ENCODE results near the gene XXYLT1. TPM values are rescaled to one million over a fixed set of nuclear protein-coding genes. Genes with fewer than 3 reads are reported as not detected.
"Not testable (repeated sequence)": the region's sequence is repeated elsewhere in the genome, so short reads cannot be mapped to it uniquely, and the experiment has no call there.

The XXYLT1 gene
- total and polyA plus RNA-seq, 2 donors: 12.4 to 18.5 TPM

- WGBS: 83% methylated on average over 12 of the region's 12 CpGs
- H3K4me1 ChIP-seq (ENCODE audit: insufficient read depth): no peaks in the 10 kb centered on the region
- no peak overlapping the region for H3K4me3 ChIP-seq (ENCODE audit: low read depth, low read length)
- DNase-seq (ENCODE audit: extremely low spot score): no peak
- no peak overlapping the region for H3K27ac ChIP-seq (ENCODE audit: low read depth)
- H3K36me3 ChIP-seq (ENCODE audit: insufficient read depth): no peaks in the 10 kb centered on the region
Observed at GRCh38 chr3:195238081-195238571, 32.8 kb downstream of the XXYLT1 start.

- no peak for DNase-seq (ENCODE audit: extremely low spot score)
- 98% methylated on average over 10 of the region's 10 CpGs for WGBS
- Histone ChIP-seq H3K36me3 (ENCODE audit: insufficient read depth) (no peaks in the 10 kb centered on the region), H3K4me1 (ENCODE audit: insufficient read depth) (no peaks in the 10 kb centered on the region), H3K4me3 (ENCODE audit: low read depth, low read length) (no peak overlapping the region), H3K27ac (ENCODE audit: low read depth) (no peak overlapping the region)
Observed at GRCh38 chr3:195236801-195237570, 34.0 kb downstream of the XXYLT1 start.

- no peak overlapping the region for H3K27ac ChIP-seq (ENCODE audit: low read depth)
- no peaks in the 10 kb centered on the region for H3K36me3 ChIP-seq (ENCODE audit: insufficient read depth)
- 94% methylated on average over 5 of the region's 5 CpGs for WGBS
- no peak overlapping the region for H3K4me3 ChIP-seq (ENCODE audit: low read depth, low read length)
- no peaks in the 10 kb centered on the region for H3K4me1 ChIP-seq (ENCODE audit: insufficient read depth)
- DNase-seq (ENCODE audit: extremely low spot score): no peak
Observed at GRCh38 chr3:195236076-195236798, 34.7 kb downstream of the XXYLT1 start.

DNA sequence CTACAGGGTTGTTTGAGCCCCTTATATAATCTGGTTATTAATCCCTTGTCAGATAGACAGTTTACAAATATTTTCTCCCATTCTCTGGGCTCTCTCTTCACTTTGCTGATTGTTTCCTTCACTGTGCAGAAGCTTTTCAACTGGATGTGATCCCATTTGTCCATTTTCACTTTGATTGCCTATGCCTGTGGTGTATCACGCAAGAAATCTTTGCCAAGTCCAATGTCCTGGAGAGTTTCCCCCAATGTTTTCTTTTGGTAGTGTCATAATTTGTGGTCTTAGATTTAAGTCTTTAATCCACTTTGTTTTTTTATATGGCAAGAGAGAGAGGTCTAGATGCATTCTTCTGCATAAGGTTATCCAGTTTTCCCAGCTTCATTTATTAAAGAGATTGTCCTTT is 40.7 kb downstream of the XXYLT1 start:
- DNase-seq (ENCODE audit: extremely low spot score): no peak
- WGBS: 96% methylated on average over 1 of the region's 1 CpG
- Histone ChIP-seq H3K27ac (ENCODE audit: low read depth) (no peak overlapping the region), H3K4me3 (ENCODE audit: low read depth, low read length) (no peak overlapping the region), H3K36me3 (ENCODE audit: insufficient read depth) (no peaks in the 10 kb centered on the region), H3K4me1 (ENCODE audit: insufficient read depth) (no peaks in the 10 kb centered on the region)

DNA sequence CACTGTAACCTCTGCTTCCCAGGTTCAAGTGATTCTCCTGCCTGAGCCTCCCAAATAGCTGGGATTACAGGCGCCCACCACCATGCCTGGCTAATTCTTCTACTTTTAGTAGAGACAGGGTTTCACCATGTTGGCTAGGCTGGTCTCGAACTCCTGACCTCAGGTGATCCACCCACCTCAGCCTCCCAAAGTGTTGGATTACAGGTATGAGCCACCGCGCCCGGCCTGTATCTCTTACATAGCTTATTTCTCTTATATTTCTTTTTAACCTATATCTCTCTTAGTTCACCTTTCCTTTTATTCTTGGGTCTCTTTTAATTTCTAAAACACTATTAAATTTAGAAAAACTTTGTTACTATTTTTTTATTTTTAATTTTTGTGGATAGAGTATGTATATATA is 42.1 kb downstream of the XXYLT1 start:
- not testable (repeated sequence) for H3K27ac ChIP-seq (ENCODE audit: low read depth); DNase-seq (ENCODE audit: extremely low spot score); H3K36me3 ChIP-seq (ENCODE audit: insufficient read depth); H3K4me1 ChIP-seq (ENCODE audit: insufficient read depth); H3K4me3 ChIP-seq (ENCODE audit: low read depth, low read length)
- 95% methylated on average over 5 of the region's 5 CpGs for WGBS

GRCh38 chr3:195227871-195228270 is 43.1 kb downstream of the XXYLT1 start:
- Histone ChIP-seq H3K36me3 (ENCODE audit: insufficient read depth) (no peaks in the 10 kb centered on the region), H3K4me1 (ENCODE audit: insufficient read depth) (no peaks in the 10 kb centered on the region), H3K4me3 (ENCODE audit: low read depth, low read length) (no peak overlapping the region), H3K27ac (ENCODE audit: low read depth) (no peak overlapping the region)
- WGBS: 96% methylated on average over 6 of the region's 6 CpGs
- no peak for DNase-seq (ENCODE audit: extremely low spot score)

- Histone ChIP-seq H3K4me1 (ENCODE audit: insufficient read depth) (no peaks in the 10 kb centered on the region), H3K27ac (ENCODE audit: low read depth) (no peak overlapping the region), H3K36me3 (ENCODE audit: insufficient read depth) (no peaks in the 10 kb centered on the region), H3K4me3 (ENCODE audit: low read depth, low read length) (no peak overlapping the region)
- no peak for DNase-seq (ENCODE audit: extremely low spot score)
- 70% methylated on average over 9 of the region's 9 CpGs for WGBS
Observed at GRCh38 chr3:195226900-195227447, 44.0 kb downstream of the XXYLT1 start.

GRCh38 chr3:195226445-195226844 is 44.5 kb downstream of the XXYLT1 start:
- Histone ChIP-seq H3K27ac (ENCODE audit: low read depth) (no peak overlapping the region), H3K4me1 (ENCODE audit: insufficient read depth) (no peaks in the 10 kb centered on the region), H3K4me3 (ENCODE audit: low read depth, low read length) (no peak overlapping the region), H3K36me3 (ENCODE audit: insufficient read depth) (no peaks in the 10 kb centered on the region)
- 94% methylated on average over 7 of the region's 7 CpGs for whole genome bisulfite sequencing
- DNase-seq (ENCODE audit: extremely low spot score): no peak

DNA sequence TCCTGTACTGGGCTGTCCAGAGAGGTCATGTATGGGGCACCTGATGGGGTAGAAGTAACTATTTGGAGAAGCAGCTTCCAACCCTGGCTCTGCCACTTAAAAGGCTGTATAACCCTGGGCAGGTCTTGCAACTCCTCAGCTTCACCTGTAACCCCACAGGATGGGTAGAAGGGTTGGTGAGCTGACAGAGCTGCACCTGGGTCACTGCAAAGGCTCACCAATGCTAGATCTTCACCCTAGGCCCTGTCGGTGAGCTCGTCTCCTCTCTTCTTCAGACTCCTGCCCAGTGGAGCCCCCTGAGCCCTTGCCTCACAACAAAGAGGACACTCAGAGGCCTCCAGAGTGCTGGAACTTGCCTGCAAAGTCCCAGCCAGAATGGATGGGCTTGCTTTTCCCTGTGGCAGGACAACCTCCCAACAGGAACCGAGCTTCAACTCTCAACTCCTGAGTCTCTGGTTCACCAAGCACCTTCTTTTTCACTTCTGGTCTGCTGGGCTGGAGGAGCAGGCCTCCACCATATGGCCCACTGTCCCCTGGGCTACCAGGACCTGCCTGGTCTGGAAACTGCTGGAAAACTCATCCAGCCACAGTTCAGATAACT is 45.9 kb downstream of the XXYLT1 start:
- no peak for DNase-seq (ENCODE audit: extremely low spot score)
- Histone ChIP-seq H3K4me1 (ENCODE audit: insufficient read depth) (no peaks in the 10 kb centered on the region), H3K27ac (ENCODE audit: low read depth) (no peak overlapping the region), H3K4me3 (ENCODE audit: low read depth, low read length) (no peak overlapping the region), H3K36me3 (ENCODE audit: insufficient read depth) (no peaks in the 10 kb centered on the region)
- WGBS: 96% methylated on average over 3 of the region's 3 CpGs

DNA sequence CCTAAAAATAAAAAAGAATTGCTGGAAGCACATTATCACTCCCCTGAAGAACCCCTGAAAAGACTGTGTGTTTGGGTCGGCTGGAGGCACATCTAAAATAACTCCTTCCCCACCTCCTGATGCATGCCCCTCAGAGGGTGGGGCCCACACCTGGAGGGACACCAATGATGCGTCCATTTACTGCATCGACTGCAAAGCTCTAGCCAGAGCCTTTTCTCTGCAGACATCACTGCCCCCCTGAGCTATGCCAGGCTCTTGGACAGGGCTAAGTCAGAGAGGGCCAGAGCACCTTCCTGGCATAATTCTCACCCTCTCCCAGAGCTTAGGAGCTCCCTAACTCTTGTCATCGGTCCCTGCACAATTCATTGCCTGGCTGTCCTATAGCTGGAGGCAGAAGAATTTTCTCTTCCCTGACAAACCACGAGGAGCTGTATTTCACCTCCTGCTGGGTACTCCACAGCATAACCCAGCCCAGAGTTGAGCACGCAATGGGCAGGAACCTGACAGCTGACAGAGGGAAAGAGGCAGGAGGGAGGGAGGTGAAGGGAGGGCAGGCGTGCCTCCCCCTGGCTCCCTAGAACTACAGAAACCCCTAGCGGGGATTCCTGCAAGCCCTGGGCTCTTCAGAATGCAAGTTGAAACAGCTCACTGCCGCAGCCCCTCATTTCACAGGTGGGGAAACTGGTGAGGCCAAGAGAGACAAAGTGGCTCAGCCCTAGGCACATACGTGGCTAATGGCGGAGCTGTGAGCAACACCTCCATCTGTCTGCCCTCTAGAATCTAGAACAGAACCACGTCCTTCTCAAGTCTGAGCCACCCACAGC is 46.6 kb downstream of the XXYLT1 start:
- WGBS: 90% methylated on average over 12 of the region's 12 CpGs
- DNase-seq (ENCODE audit: extremely low spot score): no peak
- Histone ChIP-seq H3K4me1 (ENCODE audit: insufficient read depth) (no peaks in the 10 kb centered on the region), H3K4me3 (ENCODE audit: low read depth, low read length) (no peak overlapping the region), H3K27ac (ENCODE audit: low read depth) (no peak overlapping the region), H3K36me3 (ENCODE audit: insufficient read depth) (no peaks in the 10 kb centered on the region)

DNA sequence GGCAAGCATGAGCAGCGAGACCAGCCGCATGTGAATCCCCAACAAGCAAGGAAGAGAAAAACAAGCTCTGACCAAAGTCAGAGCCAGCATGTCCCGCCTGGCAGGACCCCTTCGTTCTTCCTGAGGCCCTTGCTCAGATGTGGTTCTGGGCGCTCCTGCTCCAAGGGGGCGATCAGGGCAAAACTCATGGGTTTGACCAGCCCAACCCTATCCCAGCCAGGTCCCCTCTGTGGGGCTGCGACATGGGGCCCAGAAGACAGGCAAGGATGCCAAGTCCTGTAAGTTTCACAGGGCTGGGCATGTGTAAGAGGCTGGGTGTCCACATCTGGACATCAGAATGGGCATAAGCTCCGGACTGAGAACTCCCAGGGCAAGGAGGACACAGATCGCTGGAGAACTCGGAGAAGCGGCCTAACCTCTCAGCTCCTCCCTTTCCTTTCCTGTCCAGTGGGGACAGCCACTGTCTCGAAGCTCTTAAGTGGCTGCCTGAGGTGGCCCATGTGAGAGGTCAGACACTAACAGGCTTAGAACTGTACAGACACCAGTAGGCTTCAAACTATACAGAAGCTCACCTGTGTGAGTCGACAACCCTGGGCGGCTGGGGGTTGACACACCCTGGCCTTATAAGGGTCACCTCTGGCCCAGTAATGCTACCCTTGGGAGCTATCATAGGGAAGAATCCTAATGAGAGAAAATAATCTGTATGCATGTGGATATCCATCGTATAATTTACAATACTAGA is 48.9 kb downstream of the XXYLT1 start:
- WGBS: 85% methylated on average over 15 of the region's 15 CpGs
- Histone ChIP-seq H3K27ac (ENCODE audit: low read depth) (no peak overlapping the region), H3K4me3 (ENCODE audit: low read depth, low read length) (no peak overlapping the region), H3K36me3 (ENCODE audit: insufficient read depth) (no peaks in the 10 kb centered on the region), H3K4me1 (ENCODE audit: insufficient read depth) (no peaks in the 10 kb centered on the region)
- DNase-seq (ENCODE audit: extremely low spot score): no peak

- DNase-seq (ENCODE audit: extremely low spot score): no peak
Observed at GRCh38 chr3:195221015-195221853, 49.7 kb downstream of the XXYLT1 start.

More at GRCh38 chr3:195221015-195221853, 49.7 kb downstream of the XXYLT1 start:
- Histone ChIP-seq H3K4me3 (ENCODE audit: low read depth, low read length) (no peak overlapping the region), H3K27ac (ENCODE audit: low read depth) (no peak overlapping the region), H3K4me1 (ENCODE audit: insufficient read depth) (no peaks in the 10 kb centered on the region), H3K36me3 (ENCODE audit: insufficient read depth) (no peaks in the 10 kb centered on the region)
- 79% methylated on average over 9 of the region's 9 CpGs for WGBS

Data from urinary bladder (tissue), 4 donors.